Fibroblast of villous mesenchyme (primary cell): ENCODE measurements around the gene NOP9. TPM values are rescaled to one million over a fixed set of nuclear protein-coding genes. Genes with fewer than 3 reads are reported as not detected.
A peak's percentile ranks its signal among the peaks of the same experiment; 100 is the strongest.

Experiments used
- DNase-seq: peaks from one replicate; pipeline ENCODE4 v3.0.0-alpha.2; 2010; ENCODE audit warnings: low read depth
- H3K4me3 ChIP-seq: 2 replicates; pipeline ENCODE4 v1.5.1; 2011; ENCODE audit warnings: low read depth, mild to moderate bottlenecking, low read length
- total RNA-seq: library from RNA; depleted of rRNA; stranded (reverse); fragments of >200 nt; gene quantifications from 2 replicates; pipeline ENCODE4 v1.2.3, GENCODE V29; 2012
- TF ChIP-seq, protein P1 (sequence below): IDR thresholded peaks from 2 replicates; pipeline ENCODE4 v1.5.1; 2012; ENCODE audit warnings: low read depth, mild to moderate bottlenecking, low read length; ENCODE audit not compliant: insufficient read depth

The NOP9 gene
- total RNA-seq, 1 donor = 29.4 TPM

- peak; percentile 56 for DNase-seq
- TF ChIP-seq, protein P1, sequence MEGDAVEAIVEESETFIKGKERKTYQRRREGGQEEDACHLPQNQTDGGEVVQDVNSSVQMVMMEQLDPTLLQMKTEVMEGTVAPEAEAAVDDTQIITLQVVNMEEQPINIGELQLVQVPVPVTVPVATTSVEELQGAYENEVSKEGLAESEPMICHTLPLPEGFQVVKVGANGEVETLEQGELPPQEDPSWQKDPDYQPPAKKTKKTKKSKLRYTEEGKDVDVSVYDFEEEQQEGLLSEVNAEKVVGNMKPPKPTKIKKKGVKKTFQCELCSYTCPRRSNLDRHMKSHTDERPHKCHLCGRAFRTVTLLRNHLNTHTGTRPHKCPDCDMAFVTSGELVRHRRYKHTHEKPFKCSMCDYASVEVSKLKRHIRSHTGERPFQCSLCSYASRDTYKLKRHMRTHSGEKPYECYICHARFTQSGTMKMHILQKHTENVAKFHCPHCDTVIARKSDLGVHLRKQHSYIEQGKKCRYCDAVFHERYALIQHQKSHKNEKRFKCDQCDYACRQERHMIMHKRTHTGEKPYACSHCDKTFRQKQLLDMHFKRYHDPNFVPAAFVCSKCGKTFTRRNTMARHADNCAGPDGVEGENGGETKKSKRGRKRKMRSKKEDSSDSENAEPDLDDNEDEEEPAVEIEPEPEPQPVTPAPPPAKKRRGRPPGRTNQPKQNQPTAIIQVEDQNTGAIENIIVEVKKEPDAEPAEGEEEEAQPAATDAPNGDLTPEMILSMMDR = peak; percentile 78
- no peak overlapping the region for H3K4me3 ChIP-seq
Measured at GRCh38 chr14:24332268-24332993, 32.8 kb downstream of the NOP9 start.

- no peak for DNase-seq
Measured at GRCh38 chr14:24334431-24335291, 35.0 kb downstream of the NOP9 start, which contains the start of gene ADCY4. Gene ADCY4, minus strand, starts transcription at chr14:24335071. Its CDS starts 419 bp downstream, at chr14:24334652.

DNA sequence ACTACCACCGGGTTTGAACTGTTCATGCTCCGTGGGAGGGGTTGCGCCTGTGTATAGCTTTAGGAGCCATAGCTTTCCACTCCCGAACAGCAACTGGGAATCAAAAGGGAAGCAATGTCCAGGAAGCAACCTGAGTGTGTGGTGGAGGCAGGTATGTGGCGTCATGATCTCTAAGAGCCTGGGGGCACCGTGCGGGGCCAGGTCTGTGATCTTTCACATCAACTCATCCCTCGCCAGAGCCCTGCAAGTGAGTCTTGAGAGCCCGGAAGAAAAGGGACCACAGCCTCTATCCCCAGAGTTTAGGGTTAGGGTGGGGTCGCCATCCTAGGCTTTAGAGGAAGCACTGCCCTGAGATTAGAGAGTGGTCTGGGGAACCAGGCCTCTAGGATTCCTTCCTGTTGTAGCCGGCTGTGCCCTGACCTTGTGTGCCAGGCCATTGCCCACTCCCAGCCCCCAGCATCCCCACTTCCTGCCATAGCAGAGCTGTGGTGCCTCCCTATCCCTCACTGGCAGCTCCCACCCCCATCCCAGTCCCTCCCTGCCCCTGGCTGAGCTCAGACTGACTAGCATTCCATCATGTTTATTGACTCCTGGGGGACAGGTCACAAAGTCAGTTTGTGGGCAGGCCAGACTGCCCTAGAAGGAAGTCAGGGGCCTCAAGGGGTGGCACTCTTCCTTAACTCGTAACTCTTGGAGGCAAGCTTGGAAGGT lies 36.0 kb downstream of the NOP9 start:
- H3K4me3 ChIP-seq = no peak overlapping the region
- TF ChIP-seq, protein P1 = no peak
- DNase-seq = no peak

More at GRCh38 chr14:24334431-24335291, 35.0 kb downstream of the NOP9 start, which contains the start of gene ADCY4:
- peak within 1 kb of the TSS; percentile 38 for H3K4me3 ChIP-seq
- TF ChIP-seq, protein P1 = no peak

DNA sequence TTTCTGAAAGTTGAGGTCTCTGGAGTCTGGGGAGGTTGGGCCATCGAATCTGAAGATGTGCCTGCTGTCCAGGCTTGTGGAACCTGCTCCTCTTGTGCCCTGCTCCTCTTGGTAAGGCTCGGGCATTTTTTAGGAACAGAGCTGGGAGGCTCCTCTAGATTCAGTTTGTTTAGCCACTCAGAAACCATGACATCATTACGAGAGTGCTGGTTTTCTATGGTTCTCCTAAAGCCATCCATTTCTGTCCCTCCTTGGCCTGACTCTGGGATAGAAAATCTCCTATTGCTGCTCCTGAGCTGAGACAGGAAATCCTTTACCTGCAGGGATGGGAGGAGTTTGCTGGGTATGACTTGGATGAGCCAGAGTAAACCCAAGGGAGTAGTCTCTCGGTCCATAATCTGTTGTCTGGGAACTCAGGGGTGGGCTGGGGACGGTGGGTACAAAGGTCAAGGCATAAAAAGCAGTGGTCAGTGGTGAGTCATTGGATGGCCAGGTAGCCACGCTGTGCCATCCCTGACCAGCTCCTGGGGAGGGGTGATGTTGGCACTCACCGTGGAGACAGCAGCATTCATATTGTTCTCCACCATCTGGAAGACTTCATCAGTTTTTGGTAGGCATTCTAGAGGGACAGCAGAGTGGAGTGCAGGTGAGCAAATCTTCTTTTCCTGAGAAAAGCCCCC lies 37.6 kb downstream of the NOP9 start:
- no peak for DNase-seq
- TF ChIP-seq, protein P1 = no peak
- H3K4me3 ChIP-seq = no peak overlapping the region

DNA sequence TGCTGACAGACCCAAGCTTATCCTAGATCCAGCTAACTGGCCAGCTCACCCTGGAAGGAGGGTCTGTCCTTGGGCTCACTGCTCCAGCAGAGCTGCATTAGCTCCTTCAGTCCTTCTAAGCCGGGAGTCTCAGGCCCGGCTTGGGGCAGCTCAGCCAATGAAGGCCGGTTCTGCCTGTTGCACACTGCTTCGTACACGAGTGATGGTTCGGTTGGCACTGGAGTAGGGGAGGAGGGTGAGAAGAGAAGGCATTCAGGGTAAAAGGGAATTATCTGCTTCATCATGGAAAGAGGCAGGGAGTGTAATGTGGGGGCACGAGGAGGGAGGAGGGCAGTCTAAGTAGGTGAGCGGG lies 38.1 kb downstream of the NOP9 start:
- TF ChIP-seq, protein P1 = no peak
- DNase-seq = no peak

DNA sequence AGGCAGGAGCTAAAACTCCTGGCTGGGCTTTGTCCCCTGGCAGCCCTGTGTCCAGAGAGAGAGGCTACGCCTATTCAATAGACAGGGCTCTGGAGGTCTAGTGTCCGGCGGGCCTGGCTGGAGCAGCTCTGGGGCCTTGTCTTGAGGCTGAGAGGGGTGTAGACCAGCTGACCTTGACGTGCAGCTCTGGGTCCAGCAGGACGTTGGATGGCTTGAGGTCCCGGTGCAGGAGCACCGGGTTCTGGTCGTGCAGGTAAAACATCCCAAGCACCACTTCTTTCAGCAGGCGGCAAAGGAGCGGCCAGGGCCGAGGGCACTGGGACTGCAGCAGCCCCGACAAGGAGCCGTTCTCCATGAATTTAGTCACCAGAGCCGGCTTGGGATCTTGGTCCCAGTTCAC lies 39.2 kb downstream of the NOP9 start:
- no peak for DNase-seq
- H3K4me3 ChIP-seq = no peak overlapping the region
- TF ChIP-seq, protein P1 = no peak

More for the DNA sequence above, 38.1 kb downstream of the NOP9 start:
- no peak overlapping the region for H3K4me3 ChIP-seq
